NCI-H524 treated with DMSO at 0.1 percent for 48 hours (cell line): ENCODE data around the gene DLD.
"Not testable (repeated sequence)": the region's sequence is repeated elsewhere in the genome, so short reads cannot be mapped to it uniquely, and the experiment has no call there.

Experiments used
- DNase-seq: peaks from one replicate; lab custom pipeline; 2025; lab: John Stamatoyannopoulos, UW

The DLD gene

GRCh38 chr7:107874605-107875446 is 16.2 kb upstream of the DLD start:
- peak; percentile 30 for DNase-seq

DNA sequence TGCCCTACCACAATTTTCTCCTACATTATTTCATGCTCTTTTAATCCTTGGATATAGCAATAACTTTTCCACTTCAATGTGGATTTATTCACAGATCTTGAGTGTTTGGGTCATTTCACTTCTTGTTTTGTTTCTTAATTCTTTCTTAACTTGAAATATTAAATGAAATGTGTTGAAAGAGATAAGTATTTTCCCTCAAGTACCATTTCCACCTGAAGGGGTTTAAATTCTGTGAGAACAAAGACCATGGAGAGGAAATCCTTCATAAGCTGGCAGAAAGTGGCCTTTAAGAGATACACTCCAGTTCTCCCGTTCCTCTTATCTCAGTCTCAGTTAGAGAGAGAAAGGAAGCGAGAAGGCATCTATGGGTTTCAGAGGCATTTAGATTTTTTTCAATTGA is 14.1 kb upstream of the DLD start:
- DNase-seq = no peak

- DNase-seq = no peak
Measured at GRCh38 chr7:107877731-107878382, 13.1 kb upstream of the DLD start.

DNA sequence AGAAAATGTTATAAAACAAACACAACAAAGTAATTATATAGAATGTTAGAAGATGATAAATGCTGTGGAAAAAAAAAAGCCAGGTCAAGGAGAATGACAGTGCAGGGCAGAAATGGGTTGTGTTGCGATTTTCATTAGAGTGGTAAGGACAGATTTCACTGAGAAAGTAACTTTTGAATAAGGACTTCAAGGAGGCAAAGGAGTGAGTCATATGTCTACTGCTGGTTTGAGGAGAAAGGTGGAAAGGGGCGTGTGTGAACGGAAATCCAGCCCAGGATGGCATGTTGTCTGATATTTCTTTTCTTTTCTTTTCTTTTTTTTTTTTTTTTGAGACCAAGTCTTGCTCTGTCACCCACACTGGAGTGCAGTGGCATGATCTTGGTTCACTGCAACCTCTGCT is 12.3 kb upstream of the DLD start:
- no peak for DNase-seq

- DNase-seq = peak; percentile 24
Measured at GRCh38 chr7:107879400-107880035, 11.5 kb upstream of the DLD start.

DNA sequence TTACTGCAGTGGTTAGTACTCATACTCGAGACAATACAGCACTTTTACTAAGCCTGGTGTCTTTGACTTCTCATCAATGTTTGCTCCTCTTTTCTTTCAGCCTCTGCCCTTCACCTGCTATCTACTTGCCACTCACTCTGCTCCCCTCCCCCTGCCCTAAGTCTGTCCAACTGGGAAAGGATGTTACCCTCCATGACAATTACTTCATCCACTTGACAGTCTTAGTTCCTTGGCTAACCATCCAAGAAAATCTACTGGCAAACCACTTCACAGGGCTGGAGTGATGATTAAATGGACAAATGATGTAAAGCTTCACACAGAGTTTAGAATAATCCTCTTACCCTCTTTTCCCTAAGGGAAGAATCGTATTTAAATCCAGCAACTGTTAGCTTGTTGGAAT is 8.2 kb upstream of the DLD start:
- DNase-seq = peak; percentile 72

GRCh38 chr7:107884066-107884818 is 6.7 kb upstream of the DLD start:
- no peak for DNase-seq

- DNase-seq = not testable (repeated sequence)
Measured at GRCh38 chr7:107887827-107888226, 3.2 kb upstream of the DLD start.

- no peak for DNase-seq
Measured at GRCh38 chr7:107889992-107890391, 991 bp upstream of the DLD start.

DNA sequence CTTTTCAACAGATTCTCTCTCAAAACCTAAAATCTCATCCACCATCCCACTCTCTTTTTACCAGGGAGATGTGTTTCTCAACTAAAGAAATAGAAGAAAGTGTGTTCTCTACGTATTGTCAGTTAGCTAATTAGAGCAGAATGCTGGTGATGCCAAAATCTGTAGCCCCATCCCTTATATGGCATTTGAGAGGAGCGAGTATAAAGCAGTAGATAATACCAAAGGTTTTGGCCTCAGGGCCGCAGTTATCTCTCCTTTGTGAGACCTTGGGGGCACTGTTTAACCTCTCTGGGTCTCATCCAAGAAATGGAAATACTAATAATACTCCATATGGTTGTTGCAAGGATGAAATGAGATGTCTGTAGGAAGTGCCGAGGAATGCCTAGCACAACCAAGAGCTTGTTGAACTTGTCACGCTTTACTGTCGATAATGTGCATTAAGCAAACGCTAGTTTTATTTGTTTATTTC is 456 bp upstream of the DLD start:
- DNase-seq = peak; percentile 61

GRCh38 chr7:107891636-107892366 is 818 bp downstream of the DLD start:
- no peak for DNase-seq

- DNase-seq = not testable (repeated sequence)
Measured at GRCh38 chr7:107892367-107892741, 1.4 kb downstream of the DLD start.

DNA sequence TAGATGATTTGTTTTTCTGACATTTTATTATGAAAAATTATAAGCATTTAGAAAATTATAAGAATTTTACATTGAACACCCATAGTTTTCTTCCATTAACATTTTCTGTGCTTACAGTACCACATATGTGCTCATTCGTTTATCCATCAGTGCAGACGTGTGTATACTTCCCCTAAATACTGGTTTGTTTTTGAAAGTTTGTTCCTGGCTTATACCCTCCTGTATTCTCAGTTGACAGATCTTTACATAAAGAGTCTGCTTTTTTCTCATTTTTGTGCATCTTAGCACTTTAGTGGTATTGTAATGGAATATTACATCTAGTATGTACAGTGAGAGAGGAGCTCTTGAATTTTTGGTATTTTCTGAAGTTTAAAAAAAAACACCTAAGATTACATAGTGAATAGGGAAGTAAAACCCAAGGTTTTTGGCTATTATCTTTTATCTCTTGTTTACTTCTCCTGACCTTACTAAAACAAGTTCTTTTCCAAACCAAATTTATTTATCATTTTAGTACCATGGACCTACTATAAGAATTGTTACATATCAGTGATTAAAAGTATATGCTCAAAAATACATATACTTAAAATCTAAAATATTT is 8.1 kb downstream of the DLD start:
- DNase-seq = no peak

GRCh38 chr7:107900496-107901015 is 9.6 kb downstream of the DLD start:
- DNase-seq = no peak

DNA sequence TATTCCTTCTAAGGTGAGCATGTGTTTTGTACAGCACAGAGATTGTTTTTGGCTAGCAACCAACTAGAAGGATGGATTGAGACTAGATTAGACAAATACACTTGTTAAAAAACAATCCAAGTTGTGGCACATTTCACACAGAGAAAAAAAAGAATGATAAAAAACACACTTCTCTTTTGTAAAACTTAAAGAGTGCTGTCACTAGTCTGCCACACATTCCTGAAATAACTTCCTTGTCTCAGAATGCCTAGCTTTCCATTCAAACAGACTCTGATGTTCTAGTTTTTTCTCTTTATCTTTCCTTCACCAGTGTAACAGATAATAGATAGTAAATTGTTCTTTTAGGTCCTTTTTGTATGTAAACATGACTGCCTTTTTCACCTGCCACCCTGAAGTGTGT is 11.4 kb downstream of the DLD start:
- DNase-seq = no peak

DNA sequence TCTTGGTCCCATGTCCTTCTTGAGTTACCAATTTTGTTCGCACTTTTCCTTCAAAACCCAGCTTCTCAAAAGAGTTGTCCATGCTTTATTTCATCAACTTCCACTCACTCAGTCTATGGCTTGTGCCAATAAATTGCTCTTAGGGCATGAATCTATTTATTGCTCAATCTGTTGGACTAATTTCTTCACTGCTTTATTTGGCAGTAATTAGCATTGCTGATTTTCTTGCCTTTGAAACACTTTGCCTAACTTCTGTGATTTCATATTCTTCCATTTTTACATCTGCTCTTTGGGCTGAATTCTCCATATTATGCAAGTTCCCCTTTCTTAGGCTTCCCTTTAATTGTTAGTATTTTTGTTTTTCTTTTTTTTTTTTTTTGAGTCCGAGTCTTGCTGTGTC is 16.8 kb downstream of the DLD start:
- no peak for DNase-seq

DNA sequence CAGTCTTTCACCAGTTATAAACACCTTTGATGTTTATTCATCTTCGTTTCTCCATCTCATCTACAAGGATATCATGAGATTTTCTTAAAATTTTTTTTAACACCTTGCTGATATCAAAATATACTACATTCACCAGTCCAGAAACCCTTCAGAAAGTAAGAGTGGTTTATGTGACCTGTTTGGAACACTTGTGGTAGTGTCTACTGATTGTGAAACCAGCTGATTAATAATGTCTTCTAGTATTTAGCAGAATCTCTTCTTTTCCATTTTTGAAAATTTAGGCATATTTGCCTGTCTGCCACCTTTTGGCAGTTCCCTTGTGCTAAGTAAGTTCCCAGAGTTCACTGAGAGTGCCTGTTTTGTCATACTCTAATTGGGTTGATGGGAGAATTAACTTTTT is 18.5 kb downstream of the DLD start:
- DNase-seq = no peak

DNA sequence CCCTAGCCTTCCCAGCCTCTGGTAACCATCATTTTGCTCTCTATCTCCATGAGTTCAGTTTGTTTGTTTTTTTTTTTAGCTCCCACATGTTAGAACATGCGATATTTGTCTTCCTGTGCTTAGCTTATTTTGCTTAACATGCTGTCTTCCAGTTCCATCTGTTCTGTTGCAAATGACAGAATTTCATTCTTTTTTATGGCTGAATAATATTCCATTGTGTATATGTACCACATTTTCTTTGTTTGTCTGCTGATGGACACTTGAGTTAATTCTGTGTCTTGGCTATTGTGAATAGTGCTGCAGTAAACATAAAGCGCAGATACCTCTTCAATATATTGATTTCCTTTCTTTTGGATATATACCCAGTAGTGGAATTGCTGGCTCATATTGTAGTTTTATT is 21.0 kb downstream of the DLD start:
- no peak for DNase-seq

DNA sequence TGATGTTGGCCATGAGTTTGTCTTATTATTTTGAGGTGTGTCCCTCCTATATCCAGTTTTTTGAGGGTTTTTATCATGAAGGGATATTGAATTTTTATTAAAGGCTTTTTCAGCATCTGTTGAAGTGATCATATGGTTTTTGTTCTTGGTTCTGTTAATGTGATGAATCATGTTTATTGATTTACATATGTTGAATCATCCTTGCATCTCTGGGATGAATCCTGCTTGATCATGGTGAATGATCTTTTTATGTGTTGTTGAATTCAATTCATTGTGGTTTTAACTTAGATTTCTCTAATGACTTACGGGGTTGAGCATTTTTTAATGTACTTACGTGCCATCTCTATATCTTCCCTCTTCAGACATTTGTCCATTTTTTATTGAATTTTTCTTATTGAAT is 22.9 kb downstream of the DLD start:
- no peak for DNase-seq

- DNase-seq = no peak
Measured at GRCh38 chr7:107914831-107915230, 23.8 kb downstream of the DLD start.

GRCh38 chr7:107915541-107915940 is 24.6 kb downstream of the DLD start:
- DNase-seq = no peak
